Stimulated activated CD4-positive, alpha-beta T cell treated with anti-CD3 and anti-CD28 coated beads, Interleukin-15, amount 100 ng/mL, for 1 hour (primary cell): ENCODE measurements around the gene ITPR2.

Experiments
- DNase-seq, 2 donors: peaks; one replicate each; pipeline ENCODE4 v3.0.0-alpha.2; 2020; ENCODE audit warnings: low read depth in 1 of 2, low spot score in 1 of 2

Gene ITPR2

GRCh38 chr12:26825459-26826016 lies 7.5 kb downstream of the ITPR2 start:
- no peak for DNase-seq

- DNase-seq = no peak
Measured at GRCh38 chr12:26823390-26823789, 9.6 kb downstream of the ITPR2 start.

DNA sequence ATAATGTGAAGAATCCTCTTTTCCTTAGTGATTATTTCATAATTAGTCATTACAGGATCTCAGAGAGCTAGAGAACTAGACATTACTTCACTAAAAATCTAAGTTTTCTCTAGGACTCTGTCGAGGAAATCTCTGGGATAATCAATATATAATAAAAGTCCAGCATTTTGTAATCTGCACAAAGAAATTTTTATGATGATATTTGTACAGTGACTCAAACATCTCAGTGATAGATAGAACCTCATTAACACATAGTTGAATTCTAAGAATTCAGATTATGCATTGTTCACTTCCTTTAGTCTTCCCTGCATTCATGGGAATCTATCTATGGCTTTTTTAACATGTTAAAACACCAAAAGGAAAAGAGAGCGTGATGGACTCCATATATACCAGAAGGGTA lies 11.0 kb downstream of the ITPR2 start:
- DNase-seq = no peak

GRCh38 chr12:26821212-26821701 lies 11.7 kb downstream of the ITPR2 start:
- DNase-seq = no peak

DNA sequence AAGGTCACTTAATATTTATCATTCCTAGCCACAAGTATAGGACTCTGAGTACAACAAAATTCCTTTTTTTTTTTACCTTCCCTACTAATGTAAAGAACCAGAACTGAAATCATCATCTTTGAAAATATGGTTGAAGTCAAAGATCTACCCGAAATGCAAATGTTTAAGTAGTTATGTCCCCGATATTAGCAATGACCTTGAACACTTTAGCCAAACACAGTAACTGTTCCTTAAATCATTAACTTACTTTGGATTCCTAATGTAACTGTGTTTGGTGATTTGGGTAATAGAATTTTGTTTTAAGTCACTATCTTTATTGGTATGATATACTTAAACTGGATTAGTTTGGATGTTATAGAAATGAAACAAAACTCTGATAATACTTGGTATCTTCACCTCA lies 14.4 kb downstream of the ITPR2 start:
- DNase-seq = no peak

DNA sequence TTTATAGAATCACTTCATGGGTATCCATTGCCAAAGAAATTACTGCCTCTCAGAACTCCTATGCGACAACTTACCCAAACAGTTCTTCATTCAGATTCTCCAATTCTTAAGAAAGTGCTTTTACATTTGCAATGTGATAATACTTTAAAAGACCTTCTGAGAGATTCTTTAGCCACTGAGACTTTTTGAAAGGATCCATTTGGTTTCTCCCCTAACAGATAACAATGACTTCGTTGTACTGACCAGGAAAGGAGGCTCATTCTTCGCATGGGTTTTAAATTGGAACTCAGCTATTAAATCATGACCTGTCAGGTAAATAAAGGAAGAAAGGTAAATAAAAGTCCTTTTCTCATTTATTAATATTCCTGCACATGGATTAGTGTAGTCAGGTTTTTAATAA lies 14.8 kb downstream of the ITPR2 start:
- no peak for DNase-seq

- DNase-seq = no peak
Measured at GRCh38 chr12:26817183-26817591, 15.8 kb downstream of the ITPR2 start.

GRCh38 chr12:26813812-26814211 lies 19.2 kb downstream of the ITPR2 start:
- DNase-seq = no peak

DNA sequence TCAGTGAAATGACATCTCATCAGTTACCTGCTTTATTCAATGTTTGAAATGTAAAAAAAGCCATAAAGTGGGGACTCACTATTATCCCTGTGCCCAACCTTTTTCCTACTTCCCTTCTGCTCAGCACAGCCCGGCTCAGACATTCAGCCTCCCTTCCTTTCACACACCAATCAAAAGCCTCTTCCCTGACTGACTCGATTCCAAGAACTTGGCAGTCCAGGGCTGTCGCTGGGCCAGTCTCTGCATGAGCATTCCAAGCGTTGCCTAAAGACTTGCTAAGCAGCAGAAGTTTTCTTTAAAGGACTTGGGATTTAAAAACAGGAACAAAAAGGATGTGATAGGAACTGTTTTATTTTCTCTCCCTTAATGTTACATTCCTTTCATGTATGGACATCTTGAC lies 22.7 kb downstream of the ITPR2 start:
- no peak for DNase-seq

GRCh38 chr12:26809611-26810285 lies 23.2 kb downstream of the ITPR2 start:
- DNase-seq = no peak

DNA sequence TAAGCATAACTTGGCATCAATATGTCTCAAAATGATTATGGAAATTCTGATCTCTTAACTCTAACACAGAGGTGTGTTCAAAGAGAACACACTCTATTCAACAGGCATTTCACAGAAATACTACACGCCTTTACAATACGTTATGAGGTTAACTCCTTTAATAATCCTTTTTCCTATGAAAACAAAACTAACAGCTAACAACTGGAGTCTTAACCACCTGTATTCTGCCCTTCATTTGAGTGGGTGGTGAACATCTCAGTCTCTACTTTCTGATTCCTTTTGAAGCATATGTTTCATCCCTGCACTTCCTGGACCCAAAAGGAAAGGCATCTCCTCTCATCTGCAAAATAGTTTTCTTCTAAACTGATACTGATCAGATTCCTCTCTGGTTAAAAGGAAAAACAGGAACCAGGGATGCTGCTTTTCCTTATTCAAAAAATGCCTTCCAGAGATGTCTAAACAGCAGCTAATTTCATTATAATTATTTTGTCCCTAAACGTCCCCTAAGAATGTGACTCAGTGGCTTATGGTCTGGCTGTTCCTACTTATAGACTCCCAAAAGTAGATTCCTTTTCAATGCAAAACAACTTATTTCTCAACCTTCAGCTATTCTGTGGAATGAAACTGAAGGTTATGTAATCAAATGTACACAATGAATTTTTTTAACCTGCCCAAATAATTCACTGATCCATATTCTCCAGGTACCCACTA lies 24.1 kb downstream of the ITPR2 start:
- no peak for DNase-seq

GRCh38 chr12:26807292-26807691 lies 25.7 kb downstream of the ITPR2 start:
- DNase-seq = no peak

DNA sequence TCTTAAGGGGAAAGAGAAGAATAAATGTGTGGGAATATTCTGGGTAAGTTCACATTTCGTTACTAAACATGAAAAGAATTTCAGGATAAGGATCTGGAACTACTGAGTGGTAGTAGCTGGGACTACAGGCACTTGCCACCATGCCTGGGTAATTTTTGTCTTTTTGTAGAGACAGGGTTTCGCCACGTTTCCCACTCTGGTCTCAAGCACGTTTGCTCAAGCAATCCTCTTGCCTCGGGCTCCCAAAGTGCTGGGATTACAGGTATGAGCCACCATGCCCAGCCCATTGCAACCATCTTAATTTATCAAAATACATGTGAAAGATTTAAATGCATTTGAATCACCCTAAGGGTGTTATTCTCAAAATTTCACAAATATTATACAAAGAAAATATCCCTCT lies 26.4 kb downstream of the ITPR2 start:
- no peak for DNase-seq

- no peak for DNase-seq
Measured at GRCh38 chr12:26805401-26805971, 27.5 kb downstream of the ITPR2 start.

DNA sequence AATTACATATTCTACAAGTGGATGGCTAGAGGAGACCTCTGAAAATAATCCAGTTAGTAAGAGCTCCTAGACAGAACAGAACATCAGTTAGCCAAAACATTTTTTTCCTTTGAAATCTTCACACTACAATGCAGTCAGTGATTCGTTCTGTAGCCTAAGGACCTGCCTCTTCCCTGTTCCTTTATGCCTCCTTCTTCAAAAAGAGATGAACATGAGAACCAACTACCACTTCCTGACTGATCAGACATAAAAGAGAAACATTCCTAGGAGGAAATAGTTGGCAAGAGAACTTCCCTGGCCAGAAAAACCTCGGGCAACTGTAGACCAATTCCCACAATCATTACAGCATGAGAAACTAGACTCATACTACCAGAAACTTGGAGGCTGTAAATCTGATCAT lies 29.4 kb downstream of the ITPR2 start:
- no peak for DNase-seq

- no peak for DNase-seq
Measured at GRCh38 chr12:26801486-26801885, 31.5 kb downstream of the ITPR2 start.

GRCh38 chr12:26800858-26801257 lies 32.1 kb downstream of the ITPR2 start:
- DNase-seq = no peak

- DNase-seq = no peak
Measured at GRCh38 chr12:26800347-26800746, 32.6 kb downstream of the ITPR2 start.

DNA sequence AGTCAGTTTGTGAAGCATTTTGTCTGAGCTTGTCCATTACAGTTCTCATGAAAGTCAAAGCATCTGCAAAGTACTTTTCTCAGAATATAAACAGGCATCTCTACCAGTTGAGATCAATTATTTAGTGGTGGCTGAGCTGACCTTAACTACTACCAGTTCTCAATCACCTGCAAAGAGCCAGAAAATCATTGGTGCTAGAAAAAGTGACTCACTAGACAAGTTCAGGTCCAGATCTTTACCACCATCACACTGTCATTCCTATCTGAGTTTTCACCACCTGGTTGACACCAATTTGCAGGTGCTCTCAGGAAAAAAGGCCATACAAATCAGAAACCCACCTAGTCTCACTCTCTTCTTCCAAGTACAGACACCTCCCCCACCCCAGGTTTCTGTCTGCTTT lies 33.3 kb downstream of the ITPR2 start:
- no peak for DNase-seq

DNA sequence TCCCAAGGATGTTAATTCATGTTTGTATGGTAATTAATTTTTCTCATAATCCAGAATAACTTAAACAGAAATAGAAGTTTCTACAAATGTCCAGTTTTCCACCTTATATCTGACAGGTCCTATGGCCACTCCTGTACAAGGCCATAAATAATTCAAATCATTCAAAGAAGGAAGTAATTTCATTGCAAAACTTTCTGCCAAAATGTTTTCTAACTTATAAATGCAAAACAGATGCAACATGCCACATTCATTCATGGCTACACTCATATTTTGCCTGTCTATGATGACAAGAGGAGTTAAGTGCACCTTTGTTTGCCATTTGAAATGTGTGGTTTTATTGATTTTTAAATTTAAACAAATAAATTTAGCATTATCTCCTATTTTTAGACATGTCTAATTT lies 34.4 kb downstream of the ITPR2 start:
- DNase-seq = no peak

- DNase-seq = no peak
Measured at GRCh38 chr12:26798023-26798422, 35.0 kb downstream of the ITPR2 start.

GRCh38 chr12:26795910-26796309 lies 37.1 kb downstream of the ITPR2 start:
- DNase-seq = no peak
